Heart left ventricle (tissue), 16 donors: ENCODE results near the gene LRMDA. TPM values are rescaled to one million over a fixed set of nuclear protein-coding genes. Genes with fewer than 3 reads are reported as not detected.
A peak's percentile ranks its signal among the peaks of the same experiment; 100 is the strongest.

ENCODE experiments used
- ATAC-seq, 4 donors: fragments of 200-7000 bp; cut with Tn5 transposase; one replicate each; pipeline ENCODE4 v1.9.1; 2020 to 2022; ENCODE audit warnings: moderate library complexity in 4 of 4, mild to moderate bottlenecking in 3 of 4, moderate number of reproducible peaks in 1 of 4
- DNase-seq, 5 donors: peaks; one replicate each; pipeline ENCODE4 v3.0.0-alpha.2; 2020
- H3K27ac ChIP-seq, 12 donors: fragments of 200-600 bp; sonication (generic) in 4 of 12; one replicate each; pipeline versions ENCODE4 v1.5.0 to v1.8.0; 2016 to 2022; ENCODE audit warnings: mild to moderate bottlenecking in 2 of 12
- H3K27me3 ChIP-seq, 9 donors: fragments of 200-600 bp; sonication (generic) in 2 of 9; one replicate each; pipeline versions ENCODE4 v1.5.1 to v1.8.0; 2016 to 2022; ENCODE audit warnings: mild to moderate bottlenecking in 3 of 9
- H3K36me3 ChIP-seq, 9 donors: fragments of 200-600 bp; sonication (generic) in 2 of 9; one replicate each; pipeline versions ENCODE4 v1.5.0 to v1.8.0; 2018 to 2022; ENCODE audit warnings: mild to moderate bottlenecking in 2 of 9
- H3K4me1 ChIP-seq, 12 donors: fragments of 200-600 bp; sonication (generic) in 4 of 12; one replicate each; pipeline versions ENCODE4 v1.5.0 to v1.8.0; 2016 to 2022; ENCODE audit warnings: mild to moderate bottlenecking in 3 of 12
- H3K4me3 ChIP-seq, 12 donors: fragments of 200-600 bp; sonication (generic) in 4 of 12; one replicate each; pipeline versions ENCODE4 v1.5.0 to v1.8.0; 2017 to 2022; ENCODE audit warnings: mild to moderate bottlenecking in 9 of 12, moderate library complexity in 4 of 12
- H3K9me3 ChIP-seq, 12 donors: fragments of 200-600 bp; sonication (generic) in 4 of 12; one replicate each; pipeline versions ENCODE4 v1.5.0 to v1.8.0; 2016 to 2022; ENCODE audit warnings: mild to moderate bottlenecking in 1 of 12
- CTCF ChIP-seq, 12 donors: fragments of 200-600 bp; sonication (generic) in 4 of 12; IDR thresholded peaks; one replicate each; pipeline versions ENCODE4 v1.5.0 to v1.8.0; 2018 to 2022; ENCODE audit warnings: antibody characterized with exemption in 12 of 12, mild to moderate bottlenecking in 5 of 12
- POLR2A ChIP-seq, 2 donors: fragments of 450-650 bp; IDR thresholded peaks; one replicate each; pipeline ENCODE4 v1.6.1; 2017; ENCODE audit warnings: antibody characterized with exemption in 2 of 2, mild to moderate bottlenecking in 2 of 2, moderate library complexity in 2 of 2
- WGBS, 4 donors: extraction: QIAGEN DNeasy Blood & Tissue Kit in 2 of 4; methylation state at CpG; one replicate each; pipeline versions ENCODE4 v1.1.5 to v1.1.7; 2013 to 2018; 5-methylcytosine and 5-hydroxymethylcytosine counted together
- intact Hi-C, 10 donors: fragments of 100-400 bp; cut with DNase I; formaldehyde crosslinking; loops; one replicate each; pipeline versions ENCODE4 v1.11.1 to v1.14.2; 2022
- polyA plus RNA-seq, 2 donors: library from polyadenylated mRNA; stranded (reverse); fragments of 200-250 nt; gene quantifications; one replicate each; pipeline ENCODE4 v1.2.3, GENCODE V29; 2013
- total RNA-seq, 9 donors: library from RNA; depleted of rRNA in 2 of 9; stranded (reverse); fragments of >200 nt in 2 of 9; fragmentation: NEBNext Ultra II Directional in 3 of 9; extraction: Animal tissue kit (Norgen Biotek cat#: 25700) in 3 of 9; gene quantifications; one replicate each; pipeline versions ENCODE4 v1.1.0 to v1.2.4, GENCODE V29; 2016 to 2023
- donor health status: ischemic (EF 13 %, LVEDD 7.1; RV severe dilation, severe dysfunction).
- donor health status: healthy with polysubstance abuse.
- donor health status: DM: no; HTN: yes; CAD: no.
- donor health status: DM: no; HTN: no; CAD: no.
- donor health status: ischemic (EF 25% LVEDD 6.9; RV normal size, moderate dysfunction).
- donor health status: ischemic (EF 25% LVEDD 5.7; RV mildly dilated, moderate dysfunction).
- donor health status: healthy.
- donor health status: DM: yes; HTN: yes; CAD: no.
- donor health status: ischemic (EF 35%, LVEDD 5.7; RV mildly dilated, moderate dysfunction).
- donor health status: nonischemic (EF 11% LVEDD 7.7; RV severe dilation, severe dysfunction).
- donor health status: DM: yes; HTN: yes; CAD: no.
- donor health status: PGD.
- donor health status: ischemic (EF 29% LVEDD 5.4; RV normal size, mild dysfunction).
- donor health status: nonischemic (EF 23%, LVEDD 6.1; RV moderate dilation, normal function).

LRMDA gene
- total and polyA plus RNA-seq, 11 donors, result 2.4 to 34.4 (median 14.9) TPM

- Histone ChIP-seq H3K27me3 (no peaks in the 10 kb centered on the region), H3K4me1 (peaks cover 0 to 3% (median 0%) of the 10 kb centered on the region in 12 donors), H3K36me3 (no peaks in the 10 kb centered on the region), H3K27ac (peak overlapping the region in 1 of 12 donors; percentile 73), H3K9me3 (peaks cover 0 to 25% (median 7%) of the 10 kb centered on the region in 12 donors), H3K4me3 (no peak overlapping the region)
- intact Hi-C loops, result loop anchor here in 1 of 10 donors (10.0 kb wide), 1 partner anchor 215 kb away; no protein-coding TSS in a partner anchor
- 85 to 90% (median 87%) methylated on average over 2 of the region's 2 CpGs for WGBS, 4 donors
- DNase-seq (no peak), ATAC-seq (no peak)
- no peak for TF ChIP-seq POLR2A (IDR thresholded peaks at IDR 0.05)
- no peak for TF ChIP-seq CTCF (IDR thresholded peaks at IDR 0.05)
Measured at GRCh38 chr10:76149602-76150138, 718.2 kb downstream of the LRMDA start.

- WGBS, 4 donors, result 71 to 74% (median 74%) methylated on average over 16 to 17 of the region's 17 CpGs
- no peaks in the 10 kb centered on the region for H3K36me3 ChIP-seq
- peaks cover 0 to 3% (median 0%) of the 10 kb centered on the region in 12 donors for H3K4me1 ChIP-seq
- peak overlapping the region in 1 of 12 donors; percentile 73 for H3K27ac ChIP-seq
- intact Hi-C loops, result loop anchor here in 1 of 10 donors (10.0 kb wide), 1 partner anchor 216 kb away; no protein-coding TSS in a partner anchor
- H3K9me3 ChIP-seq, result peaks cover 0 to 25% (median 7%) of the 10 kb centered on the region in 12 donors
- no peak for ATAC-seq
- no peaks in the 10 kb centered on the region for H3K27me3 ChIP-seq
- H3K4me3 ChIP-seq, result no peak overlapping the region
- TF ChIP-seq CTCF (IDR thresholded peaks at IDR 0.05) (no peak), POLR2A (IDR thresholded peaks at IDR 0.05) (no peak)
- DNase-seq, result no peak
Measured at GRCh38 chr10:76150139-76150875, 718.9 kb downstream of the LRMDA start.

- no peaks in the 10 kb centered on the region for H3K27me3 ChIP-seq
- 67 to 73% (median 70%) methylated on average over 7 of the region's 7 CpGs for WGBS, 4 donors
- TF ChIP-seq POLR2A (IDR thresholded peaks at IDR 0.05) (no peak), CTCF (IDR thresholded peaks at IDR 0.05) (no peak)
- H3K4me1 ChIP-seq, result peaks cover 0 to 3% (median 0%) of the 10 kb centered on the region in 12 donors
- ATAC-seq, result no peak
- H3K9me3 ChIP-seq, result peaks cover 0 to 25% (median 7%) of the 10 kb centered on the region in 12 donors
- H3K4me3 ChIP-seq, result no peak overlapping the region
- peak overlapping the region in 1 of 12 donors; percentile 73 for H3K27ac ChIP-seq
- no peak for DNase-seq
- intact Hi-C loops, result loop anchor here in 1 of 10 donors (10.0 kb wide), 1 partner anchor 216 kb away; no protein-coding TSS in a partner anchor
- no peaks in the 10 kb centered on the region for H3K36me3 ChIP-seq
Measured at GRCh38 chr10:76150876-76151288, 719.5 kb downstream of the LRMDA start.

GRCh38 chr10:76152186-76152585 lies 720.8 kb downstream of the LRMDA start:
- Histone ChIP-seq H3K4me3 (no peak overlapping the region), H3K36me3 (no peaks in the 10 kb centered on the region), H3K9me3 (peaks cover 0 to 25% (median 7%) of the 10 kb centered on the region in 12 donors), H3K4me1 (peaks cover 0 to 3% (median 0%) of the 10 kb centered on the region in 12 donors), H3K27ac (no peak overlapping the region), H3K27me3 (no peaks in the 10 kb centered on the region)
- intact Hi-C loops, result loop anchor here in 1 of 10 donors (10.0 kb wide), 1 partner anchor 217 kb away; no protein-coding TSS in a partner anchor
- 87 to 90% (median 88%) methylated on average over 1 of the region's 1 CpG for WGBS, 4 donors
- DNase-seq (no peak), ATAC-seq (no peak)
- TF ChIP-seq POLR2A (IDR thresholded peaks at IDR 0.05) (no peak), CTCF (IDR thresholded peaks at IDR 0.05) (no peak)
